MG63 (cell line): Measurements from ENCODE around the gene CDH4. TPM values are rescaled to one million over a fixed set of nuclear protein-coding genes. Genes with fewer than 3 reads are reported as not detected.

Source experiments
- DNase-seq: peaks from one replicate; pipeline ENCODE4 v3.0.0-alpha.2; 2020
- H3K27me3 ChIP-seq: fragments of 250-450 bp; sonication (Bioruptor Pico); 2 replicates; pipeline ENCODE4 v1.5.1; 2020; ENCODE audit warnings: mild to moderate bottlenecking, moderate library complexity
- H3K36me3 ChIP-seq: fragments of 250-450 bp; sonication (Bioruptor Pico); 2 replicates; pipeline ENCODE4 v1.5.1; 2020; ENCODE audit warnings: mild to moderate bottlenecking, moderate library complexity
- H3K4me3 ChIP-seq: fragments of 250-450 bp; sonication (Bioruptor Pico); 2 replicates; pipeline ENCODE4 v1.5.1; 2020; ENCODE audit warnings: mild to moderate bottlenecking, moderate library complexity
- H3K9me3 ChIP-seq: fragments of 250-450 bp; sonication (Bioruptor Pico); 2 replicates; pipeline ENCODE4 v1.5.1; 2020; ENCODE audit warnings: mild to moderate bottlenecking, moderate library complexity
- total RNA-seq: library from RNA; depleted of rRNA; stranded (reverse); fragments of >200 nt; shearing (Covaris generic); gene quantifications from 2 replicates; pipeline ENCODE4 v1.2.3, GENCODE V29; 2014; ENCODE audit warnings: low replicate concordance

CDH4 gene
- total RNA-seq, 1 experiment from 2014 or later, result not detected

DNA sequence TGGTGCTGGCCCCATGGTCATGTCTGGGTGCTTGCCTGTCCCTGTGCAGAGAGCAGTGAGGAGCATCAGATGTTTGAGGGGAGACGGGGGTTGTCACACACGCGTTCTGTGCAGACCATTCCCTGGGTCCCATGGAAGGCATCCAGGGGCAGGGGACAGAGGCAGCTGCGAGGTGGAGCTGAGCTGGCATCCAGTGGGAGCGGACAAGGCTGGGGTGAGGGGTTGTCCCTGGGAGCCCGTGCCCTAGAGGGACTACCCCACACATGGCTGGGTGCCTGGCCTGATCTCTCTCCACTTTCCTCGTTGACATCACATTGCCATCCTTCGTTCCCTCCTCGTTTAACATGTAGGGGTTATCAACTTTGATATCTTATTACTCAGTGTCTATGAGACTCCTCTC is 331.3 kb downstream of the CDH4 start:
- no peaks in the 10 kb centered on the region for H3K9me3 ChIP-seq
- H3K36me3 ChIP-seq, result no peaks in the 10 kb centered on the region
- peaks cover 4% of the 10 kb centered on the region for H3K27me3 ChIP-seq
- H3K4me3 ChIP-seq, result no peak overlapping the region
- DNase-seq, result no peak

DNA sequence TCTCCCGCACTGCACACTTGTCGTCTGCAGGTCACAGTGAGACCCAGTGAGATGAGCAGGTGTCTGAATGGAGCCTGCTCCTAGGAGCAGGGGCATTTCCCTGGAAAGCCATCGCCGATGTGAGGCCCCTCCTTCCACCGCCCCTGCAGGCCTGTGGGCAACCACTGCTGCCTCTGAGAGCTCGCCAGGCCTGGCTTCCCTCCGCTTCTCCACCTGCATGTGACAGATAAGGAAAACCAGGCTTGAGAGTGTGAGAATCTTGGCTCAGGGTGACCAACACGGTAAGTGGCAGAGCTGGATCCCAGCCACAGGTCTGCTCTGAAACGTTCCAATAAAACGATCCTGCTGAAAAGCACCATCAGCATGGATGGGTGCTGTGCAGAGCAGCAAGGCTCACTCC is 332.8 kb downstream of the CDH4 start:
- Histone ChIP-seq H3K4me3 (no peak overlapping the region), H3K36me3 (no peaks in the 10 kb centered on the region), H3K9me3 (no peaks in the 10 kb centered on the region), H3K27me3 (peaks cover 4% of the 10 kb centered on the region; the same call in 1 of the 2 replicates)
- DNase-seq, result no peak

DNA sequence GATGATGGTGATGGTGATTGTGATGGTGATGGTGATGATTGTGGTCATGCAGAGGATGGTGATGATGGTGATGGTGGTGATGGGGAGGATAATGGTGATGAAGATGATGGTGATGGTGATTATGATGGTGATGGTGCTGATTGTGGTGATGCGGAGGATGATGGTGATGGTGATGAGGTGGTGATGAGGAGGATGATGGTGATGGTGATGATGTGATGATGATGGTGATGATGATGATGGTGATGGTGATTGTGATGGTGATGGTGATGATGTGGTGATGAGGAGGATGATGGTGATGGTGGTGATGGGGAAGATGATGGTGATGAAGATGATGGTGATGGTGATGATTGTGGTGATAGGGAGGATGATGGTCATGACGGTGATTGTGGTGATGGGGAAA is 333.7 kb downstream of the CDH4 start:
- H3K36me3 ChIP-seq, result no peaks in the 10 kb centered on the region

DNA sequence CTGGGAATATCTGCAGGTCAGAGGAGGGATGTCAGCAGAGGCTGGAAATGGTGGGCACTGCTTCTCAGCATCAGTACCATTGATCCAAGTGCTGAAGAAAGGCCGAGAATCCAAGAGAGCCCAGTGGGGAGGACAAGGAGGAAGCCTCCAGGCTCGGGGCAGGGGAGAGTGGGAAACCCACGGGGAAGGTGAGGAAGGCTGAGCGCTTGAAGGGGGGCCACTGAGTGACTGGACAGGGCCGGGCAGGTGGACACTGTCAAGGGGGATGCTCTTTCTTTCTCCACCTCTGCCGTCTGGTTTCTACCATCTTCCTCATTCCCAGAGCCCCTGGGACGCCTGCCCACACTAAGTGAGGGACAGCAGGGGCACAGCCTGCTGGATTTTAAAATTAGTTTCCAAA is 335.0 kb downstream of the CDH4 start:
- no peak for DNase-seq
- Histone ChIP-seq H3K36me3 (no peaks in the 10 kb centered on the region), H3K4me3 (no peak overlapping the region), H3K27me3 (peaks cover 2% of the 10 kb centered on the region; the same call in 1 of the 2 replicates), H3K9me3 (peaks cover 2% of the 10 kb centered on the region; the same call in 1 of the 2 replicates)

More for the DNA sequence above, 333.7 kb downstream of the CDH4 start:
- Histone ChIP-seq H3K27me3 (peaks cover 4% of the 10 kb centered on the region; the same call in 1 of the 2 replicates), H3K9me3 (no peaks in the 10 kb centered on the region), H3K4me3 (no peak overlapping the region)
- DNase-seq, result no peak

DNA sequence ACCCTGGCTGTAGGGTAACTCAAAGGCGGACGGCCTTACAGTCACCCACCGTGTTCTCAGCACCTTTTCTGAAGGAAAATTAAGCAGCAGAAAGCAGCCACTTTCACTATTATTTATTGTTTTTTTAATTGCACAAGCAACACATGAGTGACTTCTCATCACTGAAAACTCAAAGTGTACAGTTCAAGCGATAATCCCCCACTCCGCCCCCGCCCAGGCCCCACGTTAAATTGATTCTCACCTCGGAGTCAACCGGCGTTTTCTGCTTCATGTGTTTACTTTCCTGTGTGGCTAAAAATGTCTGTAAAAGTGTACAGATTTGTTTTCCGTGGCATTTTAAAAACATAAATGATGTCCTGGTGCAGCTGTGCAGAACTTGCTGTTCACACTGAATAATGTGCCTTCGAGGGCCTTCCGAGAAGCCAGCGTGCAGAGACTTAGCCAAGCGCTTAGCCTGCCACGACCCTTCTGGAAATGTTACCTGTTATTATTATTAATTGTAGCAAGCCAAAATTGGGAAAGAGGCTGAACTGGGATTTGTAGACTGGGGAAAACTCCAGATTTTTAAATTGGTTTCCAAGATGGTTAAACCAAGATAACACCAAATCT is 335.7 kb downstream of the CDH4 start:
- no peak overlapping the region for H3K4me3 ChIP-seq
- no peaks in the 10 kb centered on the region for H3K36me3 ChIP-seq
- H3K27me3 ChIP-seq, result peaks cover under 1% of the 10 kb centered on the region; the same call in 1 of the 2 replicates
- peaks cover 2% of the 10 kb centered on the region; the same call in 1 of the 2 replicates for H3K9me3 ChIP-seq
- DNase-seq, result no peak

DNA sequence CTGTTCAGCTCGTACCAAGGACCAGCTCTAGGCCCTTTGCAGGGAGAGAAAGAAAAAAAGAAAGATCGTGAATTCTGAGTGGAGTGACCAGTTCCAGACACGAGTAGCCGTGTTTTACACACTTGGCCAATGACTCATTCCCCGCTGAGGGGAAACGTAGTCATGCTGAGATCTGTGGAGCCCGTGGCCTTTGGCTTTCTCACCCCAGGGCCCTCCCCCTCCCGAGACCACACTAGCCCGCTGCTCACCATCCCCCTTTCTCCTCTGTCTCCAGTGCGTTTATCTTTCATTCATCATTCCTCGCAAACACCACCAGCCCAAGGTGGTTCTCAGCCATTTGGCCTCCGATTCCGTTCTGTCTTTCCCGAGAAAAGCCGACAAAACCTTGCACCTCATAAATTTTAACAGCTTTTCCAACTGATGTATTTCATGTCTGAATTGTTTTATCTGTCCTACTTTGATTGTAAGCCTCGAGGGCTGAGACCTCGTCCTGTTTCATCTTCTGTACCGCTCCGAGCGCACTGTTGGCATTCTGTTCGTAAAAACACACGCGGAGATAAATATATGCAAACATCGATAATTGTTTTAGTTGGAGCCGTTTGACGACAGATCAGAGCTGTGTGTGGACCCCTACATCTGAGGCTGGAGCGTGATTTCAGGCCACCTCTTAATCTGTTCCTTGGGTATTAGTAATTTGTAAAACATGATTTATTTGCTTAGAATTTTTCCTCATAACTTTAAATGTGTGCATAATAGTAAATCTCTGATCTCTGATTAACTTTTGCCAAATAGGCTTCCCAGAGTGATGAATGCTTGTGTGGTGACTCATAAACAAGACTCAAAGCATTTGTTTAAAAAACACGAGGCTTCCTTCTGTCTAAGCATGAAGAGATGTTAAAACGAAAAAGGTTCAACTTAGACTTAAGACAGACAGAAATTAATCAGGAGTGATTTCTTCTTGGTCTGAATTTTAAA is 336.6 kb downstream of the CDH4 start:
- Histone ChIP-seq H3K4me3 (no peak overlapping the region), H3K27me3 (no peaks in the 10 kb centered on the region; the same call in 1 of the 2 replicates), H3K36me3 (no peaks in the 10 kb centered on the region), H3K9me3 (peaks cover 2% of the 10 kb centered on the region; the same call in 1 of the 2 replicates)
- no peak for DNase-seq

DNA sequence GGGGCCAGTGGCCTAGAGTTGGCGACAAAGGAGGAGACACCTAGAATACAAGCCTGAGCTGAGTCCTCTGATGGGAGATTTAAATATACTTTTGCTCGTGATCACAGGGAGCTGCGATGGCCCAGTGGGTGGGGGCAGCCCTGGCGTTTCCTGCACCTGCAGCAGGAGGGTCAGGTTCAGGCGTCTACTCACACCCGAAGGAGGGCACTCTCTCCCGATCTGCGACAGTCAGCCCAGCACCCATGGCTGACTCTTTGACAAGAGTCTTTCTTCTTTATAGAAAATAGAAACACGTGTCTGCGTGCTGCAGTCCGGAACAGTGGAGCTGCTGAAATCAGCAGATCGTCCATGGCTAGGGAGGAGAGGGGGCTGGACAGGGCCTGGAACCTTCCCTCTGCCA is 338.2 kb downstream of the CDH4 start:
- H3K36me3 ChIP-seq, result no peaks in the 10 kb centered on the region
- H3K27me3 ChIP-seq, result no peaks in the 10 kb centered on the region
- H3K9me3 ChIP-seq, result peaks cover 2% of the 10 kb centered on the region; the same call in 1 of the 2 replicates
- no peak for DNase-seq
- H3K4me3 ChIP-seq, result no peak overlapping the region

DNA sequence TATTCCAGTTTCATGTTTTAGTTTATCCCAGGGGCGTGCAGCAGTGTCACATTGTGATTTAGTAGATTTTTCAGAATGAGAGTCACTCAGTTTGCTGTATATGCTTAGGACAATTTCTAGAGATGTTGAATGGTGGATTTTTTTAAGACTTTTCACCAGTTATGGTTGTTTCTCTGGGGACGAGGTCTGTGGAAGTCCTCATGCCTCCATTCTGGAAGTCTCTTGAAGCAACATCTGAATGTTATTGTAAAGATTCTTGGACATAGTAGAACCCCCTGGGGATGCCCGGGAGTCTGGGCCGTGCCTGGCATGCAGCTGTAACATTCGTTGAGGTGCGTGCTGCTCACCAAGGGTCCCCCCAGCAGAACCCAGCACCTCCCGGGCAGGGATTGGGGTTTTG is 341.5 kb downstream of the CDH4 start:
- Histone ChIP-seq H3K9me3 (peaks cover 6% of the 10 kb centered on the region), H3K4me3 (no peak overlapping the region), H3K27me3 (no peaks in the 10 kb centered on the region), H3K36me3 (no peaks in the 10 kb centered on the region)
- no peak for DNase-seq

DNA sequence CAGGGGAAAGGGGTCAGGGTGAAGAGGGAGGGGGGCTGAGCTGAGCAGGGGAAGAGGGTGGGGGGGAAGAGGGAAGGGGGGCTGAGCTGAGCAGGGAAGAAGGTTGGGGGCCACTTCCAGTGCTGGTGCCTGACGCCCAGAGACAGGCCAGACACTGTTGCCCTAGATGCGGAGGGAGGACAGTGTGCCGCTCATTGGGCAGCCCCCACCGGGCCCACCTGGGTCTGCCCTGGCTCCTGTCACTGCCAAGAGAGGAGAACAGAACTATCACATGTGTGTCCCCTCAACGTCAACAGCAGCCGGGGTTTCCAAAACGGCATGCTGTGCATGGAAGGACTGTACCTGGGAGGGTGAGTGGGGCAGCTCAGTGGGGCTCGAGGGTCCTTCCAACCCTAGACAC is 342.1 kb downstream of the CDH4 start:
- H3K9me3 ChIP-seq, result peaks cover 6% of the 10 kb centered on the region
- no peaks in the 10 kb centered on the region for H3K27me3 ChIP-seq
- H3K4me3 ChIP-seq, result no peak overlapping the region
- DNase-seq, result no peak
- H3K36me3 ChIP-seq, result no peaks in the 10 kb centered on the region

DNA sequence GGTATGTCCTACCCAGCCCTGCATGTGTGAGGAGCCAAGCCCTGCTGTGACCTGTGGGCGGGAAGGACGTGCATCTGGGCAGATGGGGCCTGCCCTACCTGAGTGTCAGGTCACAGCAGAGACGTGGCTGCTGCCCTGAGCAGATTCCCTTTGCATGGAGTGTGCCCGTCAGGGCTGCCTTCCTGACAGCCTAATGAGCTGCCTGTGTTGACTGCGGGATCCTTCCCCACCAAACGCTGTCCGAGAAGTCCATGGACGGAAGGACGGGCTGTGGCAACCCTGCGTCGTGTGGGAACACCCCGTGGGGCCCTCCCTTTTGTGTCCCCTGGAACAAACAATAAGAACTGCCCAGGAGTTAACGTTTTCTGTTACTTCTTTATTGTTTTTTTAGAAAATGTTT is 343.2 kb downstream of the CDH4 start:
- Histone ChIP-seq H3K36me3 (no peaks in the 10 kb centered on the region), H3K9me3 (peaks cover 6% of the 10 kb centered on the region), H3K4me3 (no peak overlapping the region), H3K27me3 (no peaks in the 10 kb centered on the region; the same call in 1 of the 2 replicates)
- DNase-seq, result no peak

DNA sequence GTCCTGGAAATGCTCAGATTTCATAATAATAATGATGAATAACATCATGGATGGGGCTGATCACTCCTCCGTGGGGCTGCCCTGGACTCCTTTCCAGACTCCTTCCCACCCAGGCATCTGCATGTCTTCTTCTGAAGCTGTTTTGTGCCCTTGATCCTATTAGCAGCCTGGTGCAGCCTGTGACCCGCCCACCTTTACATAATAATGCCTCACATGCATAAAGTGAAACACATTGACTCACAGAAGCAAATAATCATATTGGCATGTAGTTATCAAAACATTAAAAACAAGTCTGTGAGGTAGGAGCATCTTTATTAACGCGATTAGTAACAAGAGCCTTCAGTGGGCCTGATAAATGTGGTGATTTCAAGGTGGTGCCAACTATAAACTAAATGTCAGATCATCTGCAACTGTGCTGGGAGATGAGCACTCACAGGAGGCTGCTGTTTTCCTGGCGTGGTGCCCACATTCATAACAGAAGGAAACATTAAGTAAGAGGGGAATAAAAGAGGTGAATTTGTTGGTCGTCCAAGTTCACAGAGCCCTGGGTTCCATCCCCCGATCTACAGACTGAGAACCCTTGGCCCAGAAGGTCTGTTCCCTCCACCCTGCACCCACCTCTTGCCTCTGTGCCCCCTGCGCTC is 344.7 kb downstream of the CDH4 start:
- Histone ChIP-seq H3K36me3 (no peaks in the 10 kb centered on the region), H3K9me3 (peaks cover 3% of the 10 kb centered on the region)
- DNase-seq, result no peak

DNA sequence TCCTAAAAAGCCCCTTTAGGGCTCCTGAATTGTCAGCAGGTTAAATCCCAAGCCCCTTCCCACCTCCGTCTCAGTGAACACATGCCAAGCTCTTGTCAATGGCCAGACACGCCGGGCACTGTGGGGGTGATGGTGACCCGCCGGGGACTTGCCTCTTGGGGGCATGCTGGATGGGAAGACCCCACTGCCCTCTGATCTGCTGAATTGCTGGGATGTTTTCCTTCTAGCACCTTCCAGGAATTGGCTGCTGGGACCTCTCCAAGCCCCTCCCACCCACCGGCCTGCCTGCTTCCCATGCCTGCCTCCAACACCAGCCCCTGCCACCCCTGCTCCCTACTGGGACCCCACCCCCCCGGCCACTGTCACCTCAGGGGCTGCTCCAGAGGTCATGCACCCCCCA is 345.9 kb downstream of the CDH4 start:
- DNase-seq, result no peak
- Histone ChIP-seq H3K27me3 (no peaks in the 10 kb centered on the region; the same call in 1 of the 2 replicates), H3K9me3 (peaks cover 3% of the 10 kb centered on the region), H3K4me3 (no peak overlapping the region), H3K36me3 (no peaks in the 10 kb centered on the region)

More for the DNA sequence above, 344.7 kb downstream of the CDH4 start:
- Histone ChIP-seq H3K4me3 (no peak overlapping the region), H3K27me3 (no peaks in the 10 kb centered on the region; the same call in 1 of the 2 replicates)

DNA sequence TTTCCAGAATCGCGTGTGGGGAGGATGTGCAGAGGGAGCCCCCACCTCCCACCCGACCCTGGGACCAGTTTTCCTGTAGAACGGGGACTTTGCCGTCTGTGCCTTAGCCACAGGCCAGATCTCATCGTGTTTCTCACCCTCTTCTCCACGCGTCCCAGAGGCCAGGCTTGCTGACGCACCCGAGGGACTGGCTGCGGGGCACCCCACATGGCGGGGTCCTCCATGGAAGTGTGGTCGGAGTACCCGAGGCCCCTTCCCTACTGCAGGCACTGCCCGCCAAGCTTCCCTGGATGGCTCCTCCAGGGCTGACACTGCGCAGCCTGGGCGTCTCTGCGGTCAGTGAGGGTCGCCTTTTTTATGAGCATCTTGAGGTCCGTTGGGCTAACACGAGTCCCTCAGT is 346.5 kb downstream of the CDH4 start:
- H3K36me3 ChIP-seq, result no peaks in the 10 kb centered on the region
- peaks cover 3% of the 10 kb centered on the region for H3K9me3 ChIP-seq
- no peak for DNase-seq
- no peaks in the 10 kb centered on the region; the same call in 1 of the 2 replicates for H3K27me3 ChIP-seq
- no peak overlapping the region for H3K4me3 ChIP-seq

DNA sequence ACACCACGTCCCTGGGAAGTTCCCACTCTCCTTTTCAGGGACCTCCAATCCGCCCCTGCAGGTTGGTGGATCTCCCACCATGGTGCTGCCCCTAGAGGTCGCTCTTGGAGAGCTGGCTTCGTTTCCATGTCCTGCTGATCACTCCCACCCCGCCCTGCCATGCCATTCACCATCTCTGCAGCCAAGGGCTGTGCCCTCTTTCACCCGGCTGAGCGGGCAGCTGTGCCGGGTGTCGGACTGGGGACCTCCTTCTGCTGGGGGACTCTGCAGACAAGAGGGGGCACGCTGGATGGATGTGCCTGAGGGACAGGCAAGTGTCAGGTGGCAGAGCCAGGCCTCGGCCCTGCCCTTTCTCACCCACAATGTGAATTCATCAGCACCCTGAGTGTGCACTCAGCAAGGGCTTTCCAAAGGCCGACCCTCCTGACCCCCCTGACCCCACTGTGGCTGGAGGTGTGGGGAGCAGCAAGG is 347.0 kb downstream of the CDH4 start:
- no peaks in the 10 kb centered on the region for H3K36me3 ChIP-seq
- no peak overlapping the region for H3K4me3 ChIP-seq
- DNase-seq, result no peak
- H3K9me3 ChIP-seq, result peaks cover 3% of the 10 kb centered on the region
- no peaks in the 10 kb centered on the region; the same call in 1 of the 2 replicates for H3K27me3 ChIP-seq

DNA sequence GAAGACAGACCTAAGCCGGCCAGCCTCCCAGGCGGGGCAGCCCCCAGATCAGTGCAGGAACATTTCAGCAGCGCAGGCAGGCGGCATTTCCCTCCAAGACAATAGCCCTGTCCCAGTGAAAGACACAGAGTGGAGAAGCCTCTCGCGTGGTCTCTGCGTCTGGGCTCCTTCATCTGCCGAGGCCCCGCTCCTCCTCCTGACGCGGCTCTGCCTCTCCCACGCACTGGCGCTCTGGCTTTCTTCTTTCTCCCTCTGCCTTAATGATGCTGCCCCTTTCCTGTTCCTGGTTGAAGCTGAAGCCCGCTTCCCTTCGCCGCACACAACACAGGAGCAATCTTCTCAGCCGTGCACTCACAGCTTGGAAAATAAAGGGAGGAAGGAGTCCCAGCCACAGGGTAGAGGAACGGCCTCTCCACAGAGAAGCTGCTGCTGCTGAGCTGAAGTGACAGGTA is 347.5 kb downstream of the CDH4 start:
- Histone ChIP-seq H3K4me3 (no peak overlapping the region), H3K9me3 (peaks cover 3% of the 10 kb centered on the region), H3K27me3 (no peaks in the 10 kb centered on the region; the same call in 1 of the 2 replicates), H3K36me3 (no peaks in the 10 kb centered on the region)
- no peak for DNase-seq

DNA sequence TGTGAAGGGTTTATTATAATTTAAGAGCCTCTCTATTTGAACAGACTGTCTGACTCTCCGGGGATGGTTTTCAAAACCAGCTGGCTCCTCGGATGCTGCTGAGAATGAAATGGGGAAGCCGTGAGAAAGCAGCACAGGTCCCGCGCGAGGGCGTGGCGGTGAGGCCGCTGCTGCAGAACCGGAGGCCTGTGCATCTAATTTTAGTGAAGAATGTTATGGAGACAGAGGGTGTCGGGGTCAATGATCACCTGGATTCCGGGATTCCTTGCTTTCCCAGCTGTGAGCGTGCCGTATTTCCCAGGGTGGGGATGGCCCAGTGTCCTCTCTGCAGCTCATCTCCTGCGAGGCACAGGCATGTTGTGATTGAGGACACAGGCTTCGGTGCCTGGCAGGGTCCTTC is 348.0 kb downstream of the CDH4 start:
- no peak for DNase-seq
- H3K4me3 ChIP-seq, result no peak overlapping the region
- no peaks in the 10 kb centered on the region; the same call in 1 of the 2 replicates for H3K27me3 ChIP-seq
- no peaks in the 10 kb centered on the region for H3K36me3 ChIP-seq
- H3K9me3 ChIP-seq, result peaks cover 3% of the 10 kb centered on the region

DNA sequence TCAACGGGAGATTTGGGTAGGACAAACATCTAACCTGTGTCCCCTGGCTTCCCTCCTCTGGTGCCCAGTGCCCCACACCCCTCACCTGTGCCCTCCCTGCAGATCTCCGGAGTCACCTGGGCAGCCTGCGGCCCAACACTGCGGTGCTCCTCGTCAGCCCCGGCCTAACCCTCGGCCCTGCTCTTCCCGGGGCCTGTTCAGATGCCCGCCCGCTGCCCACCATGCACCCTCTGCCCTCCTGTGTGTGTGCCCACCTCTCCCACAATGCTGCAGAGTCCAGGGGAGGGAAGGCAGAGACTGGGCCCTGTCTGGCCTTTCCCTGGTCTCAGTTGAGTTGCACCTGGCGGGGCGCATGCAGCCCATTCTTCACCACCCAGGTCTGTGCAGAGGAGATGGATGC is 349.3 kb downstream of the CDH4 start:
- H3K4me3 ChIP-seq, result no peak overlapping the region
- H3K9me3 ChIP-seq, result peaks cover under 1% of the 10 kb centered on the region
- no peak for DNase-seq
- H3K36me3 ChIP-seq, result no peaks in the 10 kb centered on the region
- no peaks in the 10 kb centered on the region; the same call in 1 of the 2 replicates for H3K27me3 ChIP-seq
